MM.1S (cell line): ENCODE measurements around the gene CCT5.
"Not testable (repeated sequence)": the region's sequence is repeated elsewhere in the genome, so short reads cannot be mapped to it uniquely, and the experiment has no call there.

Experiments used
- DNase-seq: peaks from one replicate; pipeline ENCODE4 v3.0.0-alpha.2; 2015
- H2AFZ ChIP-seq: fragments of 300-600 bp; sonication (generic); 2 replicates; pipeline ENCODE4 v1.6.0; 2016; ENCODE audit warnings: antibody characterized with exemption, low read length
- H3F3A ChIP-seq: fragments of 300-600 bp; sonication (generic); 2 replicates; pipeline ENCODE4 v1.6.1; 2016; ENCODE audit warnings: mild to moderate bottlenecking, antibody characterized with exemption, low read length, moderate library complexity, mixed read lengths; ENCODE audit not compliant: insufficient read depth
- H3K27ac ChIP-seq: fragments of 300-600 bp; sonication (generic); 2 replicates; pipeline ENCODE4 v1.5.1; 2016; ENCODE audit warnings: mild to moderate bottlenecking, low read length
- H3K27me3 ChIP-seq: fragments of 300-600 bp; sonication (generic); replicated peaks from 2 replicates; pipeline ENCODE4 v1.6.0; 2016; ENCODE audit warnings: low read length; ENCODE audit not compliant: insufficient read depth
- H3K36me3 ChIP-seq: fragments of 300-600 bp; sonication (generic); replicated peaks from 2 replicates; pipeline ENCODE4 v1.6.1; 2016; ENCODE audit warnings: mild to moderate bottlenecking, low read length, mixed read lengths; ENCODE audit not compliant: insufficient read depth
- H3K4me1 ChIP-seq: fragments of 300-600 bp; sonication (generic); 2 replicates; pipeline ENCODE4 v1.6.1; 2016; ENCODE audit warnings: low read length, mixed read lengths
- H3K4me2 ChIP-seq: fragments of 300-600 bp; sonication (generic); 2 replicates; pipeline ENCODE4 v1.6.0; 2016; ENCODE audit warnings: low read depth, low read length
- H3K4me3 ChIP-seq: fragments of 300-600 bp; sonication (generic); 2 replicates; pipeline ENCODE4 v1.5.1; 2016; ENCODE audit warnings: low read length, mixed read lengths
- H3K79me2 ChIP-seq: fragments of 300-600 bp; sonication (generic); 2 replicates; pipeline ENCODE4 v1.6.1; 2016; ENCODE audit warnings: mixed run types, low read length, mixed read lengths
- H3K9ac ChIP-seq: fragments of 300-600 bp; sonication (generic); 2 replicates; pipeline ENCODE4 v1.6.1; 2016; ENCODE audit warnings: low read length, mixed read lengths
- H3K9me2 ChIP-seq: fragments of 300-600 bp; sonication (generic); replicated peaks from 2 replicates; pipeline ENCODE4 v1.6.1; 2016; ENCODE audit warnings: mild to moderate bottlenecking, low read length, mixed read lengths; ENCODE audit not compliant: insufficient read depth
- H3K9me3 ChIP-seq: fragments of 300-600 bp; sonication (generic); replicated peaks from 2 replicates; pipeline ENCODE4 v1.6.1; 2016; ENCODE audit warnings: mild to moderate bottlenecking, low read length, mixed read lengths; ENCODE audit not compliant: insufficient read depth
- H4K20me1 ChIP-seq: fragments of 300-600 bp; sonication (generic); 2 replicates; pipeline ENCODE4 v1.6.1; 2016; ENCODE audit warnings: mild to moderate bottlenecking, low read length, moderate library complexity, mixed read lengths; ENCODE audit not compliant: insufficient read depth
- EZH2 ChIP-seq: fragments of 300-600 bp; sonication (generic); optimal IDR thresholded peaks from 2 replicates; pipeline ENCODE3; 2017; ENCODE audit warnings: low read depth, mild to moderate bottlenecking, antibody characterized with exemption, low read length, mixed read lengths
- EZH2phosphoT487 ChIP-seq: fragments of 300-600 bp; sonication (generic); IDR thresholded peaks from 2 replicates; pipeline ENCODE4 v1.6.1; 2018; ENCODE audit warnings: antibody characterized with exemption, low read length
- TF ChIP-seq, protein P1 (sequence below): fragments of 300-600 bp; sonication (generic); IDR thresholded peaks from 2 replicates; pipeline ENCODE4 v1.5.1; 2016; ENCODE audit warnings: antibody characterized with exemption, low read length, mixed read lengths

CCT5 gene

DNA sequence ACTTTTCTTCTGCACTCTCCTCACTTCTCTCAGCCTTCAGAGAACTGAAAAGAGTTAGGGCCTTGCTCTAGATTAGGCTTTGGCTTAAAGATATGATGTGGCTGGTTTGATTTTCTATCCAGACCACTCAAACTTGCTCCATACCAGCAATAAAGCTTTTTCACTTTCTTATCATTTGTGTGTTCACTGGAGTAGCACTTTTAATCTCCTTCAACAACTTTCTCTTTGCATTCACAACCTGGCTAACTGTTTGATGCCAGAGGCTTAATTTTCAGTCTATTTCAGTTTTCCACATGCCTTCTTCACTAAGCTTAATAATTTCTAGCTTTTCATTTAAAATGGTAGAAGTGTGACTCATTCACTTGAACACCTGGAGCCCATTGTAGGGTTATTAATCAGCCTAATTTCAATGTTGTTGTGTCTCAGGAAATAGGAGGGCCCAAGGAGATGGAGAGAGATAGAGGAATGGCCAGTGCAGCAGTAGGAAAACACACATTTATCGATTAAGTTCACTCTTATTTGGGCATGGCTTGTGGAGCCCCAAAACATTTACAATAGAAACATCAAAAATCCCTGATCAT lies 6.3 kb upstream of the CCT5 start:
- Histone ChIP-seq H3K79me2 (peaks cover 26% of the 10 kb centered on the region), H2AFZ (no peak overlapping the region), H3K4me1 (peaks cover 5% of the 10 kb centered on the region; the same call in 1 of the 2 replicates), H3F3A (no peaks in the 10 kb centered on the region), H3K36me3 (no peaks in the 10 kb centered on the region), H3K9me3 (no peaks in the 10 kb centered on the region), H3K4me3 (no peak overlapping the region), H3K9ac (no peak overlapping the region), H4K20me1 (no peaks in the 10 kb centered on the region), H3K27me3 (no peaks in the 10 kb centered on the region), H3K4me2 (no peak overlapping the region), H3K9me2 (no peaks in the 10 kb centered on the region), H3K27ac (no peak overlapping the region)
- TF ChIP-seq, protein P1, sequence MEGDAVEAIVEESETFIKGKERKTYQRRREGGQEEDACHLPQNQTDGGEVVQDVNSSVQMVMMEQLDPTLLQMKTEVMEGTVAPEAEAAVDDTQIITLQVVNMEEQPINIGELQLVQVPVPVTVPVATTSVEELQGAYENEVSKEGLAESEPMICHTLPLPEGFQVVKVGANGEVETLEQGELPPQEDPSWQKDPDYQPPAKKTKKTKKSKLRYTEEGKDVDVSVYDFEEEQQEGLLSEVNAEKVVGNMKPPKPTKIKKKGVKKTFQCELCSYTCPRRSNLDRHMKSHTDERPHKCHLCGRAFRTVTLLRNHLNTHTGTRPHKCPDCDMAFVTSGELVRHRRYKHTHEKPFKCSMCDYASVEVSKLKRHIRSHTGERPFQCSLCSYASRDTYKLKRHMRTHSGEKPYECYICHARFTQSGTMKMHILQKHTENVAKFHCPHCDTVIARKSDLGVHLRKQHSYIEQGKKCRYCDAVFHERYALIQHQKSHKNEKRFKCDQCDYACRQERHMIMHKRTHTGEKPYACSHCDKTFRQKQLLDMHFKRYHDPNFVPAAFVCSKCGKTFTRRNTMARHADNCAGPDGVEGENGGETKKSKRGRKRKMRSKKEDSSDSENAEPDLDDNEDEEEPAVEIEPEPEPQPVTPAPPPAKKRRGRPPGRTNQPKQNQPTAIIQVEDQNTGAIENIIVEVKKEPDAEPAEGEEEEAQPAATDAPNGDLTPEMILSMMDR = no peak
- no peak for TF ChIP-seq EZH2
- no peak for TF ChIP-seq EZH2phosphoT487
- no peak for DNase-seq

DNA sequence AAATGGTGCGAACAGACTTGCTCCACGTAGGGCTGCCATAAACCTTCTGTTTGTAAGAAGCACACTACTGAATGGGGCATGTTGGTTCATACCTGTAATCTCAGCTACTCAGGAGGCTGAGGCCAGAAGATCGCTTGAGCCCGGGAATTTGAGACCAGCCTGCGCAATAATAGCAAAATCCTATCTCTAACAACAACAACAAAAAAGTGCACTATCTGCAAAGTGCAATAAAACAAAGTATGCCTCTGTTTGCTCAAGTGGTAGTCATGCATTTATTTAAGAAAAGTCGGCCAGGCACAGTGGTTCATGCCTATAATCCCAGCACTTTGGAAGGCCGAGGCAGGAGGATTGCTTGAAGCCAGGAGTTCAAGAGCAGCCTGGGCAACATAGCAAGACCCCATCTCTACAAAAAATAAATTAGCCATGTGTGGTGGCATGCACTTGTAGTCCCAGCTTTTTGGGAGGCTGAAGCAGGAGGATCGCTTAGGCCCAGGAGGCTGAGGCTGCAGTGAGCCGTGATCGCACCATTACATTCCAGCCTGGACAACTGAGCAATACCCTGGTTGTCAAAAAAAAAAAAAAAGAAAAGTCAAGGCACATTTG lies 5.6 kb upstream of the CCT5 start:
- Histone ChIP-seq H3K4me2 (no peak overlapping the region), H3K9me3 (no peaks in the 10 kb centered on the region), H3K27ac (no peak overlapping the region), H3K4me3 (no peak overlapping the region), H3K9ac (no peak overlapping the region), H3K9me2 (no peaks in the 10 kb centered on the region), H3K79me2 (peaks cover 33% of the 10 kb centered on the region), H2AFZ (no peak overlapping the region), H4K20me1 (no peaks in the 10 kb centered on the region), H3K27me3 (no peaks in the 10 kb centered on the region), H3F3A (no peaks in the 10 kb centered on the region), H3K4me1 (peaks cover 7% of the 10 kb centered on the region; the same call in 1 of the 2 replicates), H3K36me3 (no peaks in the 10 kb centered on the region)
- DNase-seq = no peak
- TF ChIP-seq EZH2 = no peak
- TF ChIP-seq, protein P1 = no peak
- no peak for TF ChIP-seq EZH2phosphoT487

DNA sequence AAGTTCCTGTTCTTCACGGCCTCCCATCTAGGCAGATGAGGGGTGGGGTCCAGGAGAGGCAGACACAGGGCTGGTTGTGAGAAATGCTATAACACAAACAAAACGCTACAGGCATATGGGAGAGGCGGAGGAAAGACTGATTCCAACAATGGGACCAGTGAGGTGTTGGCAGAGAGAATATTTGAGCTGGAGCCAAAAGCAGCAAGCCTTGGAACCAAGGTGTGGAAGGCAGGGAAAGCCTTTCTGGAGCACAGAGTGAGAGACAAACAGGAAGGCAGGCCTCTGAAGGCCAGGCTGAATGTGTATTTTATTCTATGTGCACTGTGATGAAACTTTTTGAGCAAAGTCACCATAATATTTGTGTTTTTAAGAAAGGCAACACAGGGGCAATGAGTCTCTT lies 3.3 kb upstream of the CCT5 start:
- no peak overlapping the region for H3K9ac ChIP-seq
- H3K4me1 ChIP-seq = peaks cover 11% of the 10 kb centered on the region
- H4K20me1 ChIP-seq = peaks cover 4% of the 10 kb centered on the region; the same call in 1 of the 2 replicates
- H3K27ac ChIP-seq = no peak overlapping the region
- peaks cover 3% of the 10 kb centered on the region; the same call in 1 of the 2 replicates for H3K36me3 ChIP-seq
- TF ChIP-seq EZH2 (no peak), EZH2phosphoT487 (no peak)
- TF ChIP-seq, protein P1 = no peak
- no peak overlapping the region for H2AFZ ChIP-seq
- no peak for DNase-seq
- H3K9me3 ChIP-seq = no peaks in the 10 kb centered on the region
- H3K27me3 ChIP-seq = no peaks in the 10 kb centered on the region
- peaks cover 49% of the 10 kb centered on the region for H3K79me2 ChIP-seq
- H3F3A ChIP-seq = no peaks in the 10 kb centered on the region
- H3K4me3 ChIP-seq = no peak overlapping the region
- no peak overlapping the region for H3K4me2 ChIP-seq
- H3K9me2 ChIP-seq = no peaks in the 10 kb centered on the region

DNA sequence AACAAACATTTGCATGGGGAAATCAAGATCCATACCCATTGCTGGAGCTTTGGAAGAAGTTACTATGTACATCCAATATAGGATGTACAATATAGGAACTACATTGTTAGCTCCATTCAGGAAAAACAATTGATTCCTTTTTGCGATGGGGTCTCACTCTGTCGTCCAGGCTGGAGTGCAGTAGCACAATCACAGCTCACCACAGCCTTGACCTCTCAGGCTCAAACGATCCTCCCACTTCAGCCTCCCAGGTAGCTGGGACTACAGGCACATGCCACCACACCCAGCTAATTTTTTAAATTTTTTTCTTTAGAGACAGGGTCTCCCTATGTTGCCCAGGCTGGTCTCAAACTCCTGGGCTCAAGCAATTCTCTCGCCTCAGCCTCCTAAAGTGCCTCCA lies 2.9 kb upstream of the CCT5 start:
- DNase-seq, H3K27ac ChIP-seq, H3K36me3 ChIP-seq, H3K4me2 ChIP-seq, H3K27me3 ChIP-seq, H3K9me2 ChIP-seq, H2AFZ ChIP-seq, H4K20me1 ChIP-seq, H3K9me3 ChIP-seq, H3K4me3 ChIP-seq, H3F3A ChIP-seq, H3K9ac ChIP-seq: not testable (repeated sequence)
- Histone ChIP-seq H3K4me1 (peaks cover 13% of the 10 kb centered on the region), H3K79me2 (peaks cover 53% of the 10 kb centered on the region)
